Fibroblast of mammary gland (primary cell): ENCODE data around the gene DOCK4.

Experiments used
- DNase-seq: peaks from one replicate; pipeline ENCODE4 v3.0.0-alpha.2; 2010; ENCODE audit warnings: low read depth
- H3K4me3 ChIP-seq: 2 replicates; pipeline ENCODE4 v1.5.1; 2011; ENCODE audit warnings: low read depth, mild to moderate bottlenecking, low read length, moderate library complexity; ENCODE audit not compliant: control insufficient read depth
- TF ChIP-seq, protein P1 (sequence below): conservative IDR thresholded peaks from 2 replicates; pipeline ENCODE4 v1.5.1; 2011; ENCODE audit warnings: low read depth, low read length, inconsistent platforms; ENCODE audit not compliant: control insufficient read depth, insufficient read depth

The DOCK4 gene

DNA sequence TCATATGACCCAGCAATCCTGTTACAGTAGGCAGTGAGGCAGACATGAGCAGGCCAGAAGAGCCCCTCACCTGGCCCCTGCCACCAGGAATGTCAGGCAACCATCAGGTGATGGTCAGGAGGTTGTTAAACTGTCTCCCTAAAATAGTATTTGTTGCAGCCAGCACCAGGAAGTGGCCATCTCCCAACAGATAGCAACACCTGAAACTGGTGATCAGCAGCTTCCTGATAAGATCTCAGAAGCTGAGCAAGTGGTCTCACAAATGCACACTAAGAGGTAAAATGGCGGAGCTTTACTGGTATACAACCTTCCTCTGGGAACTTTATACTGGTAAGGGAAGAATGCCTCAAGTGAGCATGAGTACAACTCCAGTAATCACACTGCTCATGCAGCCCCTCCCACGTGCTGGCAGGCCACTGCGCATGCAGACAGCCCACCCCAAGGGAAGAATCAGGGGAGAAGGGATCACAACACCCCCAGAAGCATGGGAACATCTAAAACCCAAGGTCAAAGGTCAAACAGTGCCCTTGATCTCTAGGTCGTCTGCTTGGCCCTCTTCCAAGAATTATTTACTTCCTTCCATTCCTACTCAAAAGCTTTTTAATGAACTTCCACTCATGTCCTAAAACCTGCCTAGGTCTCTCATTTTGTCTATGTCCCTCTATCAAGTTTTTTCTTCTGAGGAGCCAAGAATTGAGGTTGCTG lies 133.5 kb downstream of the DOCK4 start:
- DNase-seq: no peak
- TF ChIP-seq, protein P1, sequence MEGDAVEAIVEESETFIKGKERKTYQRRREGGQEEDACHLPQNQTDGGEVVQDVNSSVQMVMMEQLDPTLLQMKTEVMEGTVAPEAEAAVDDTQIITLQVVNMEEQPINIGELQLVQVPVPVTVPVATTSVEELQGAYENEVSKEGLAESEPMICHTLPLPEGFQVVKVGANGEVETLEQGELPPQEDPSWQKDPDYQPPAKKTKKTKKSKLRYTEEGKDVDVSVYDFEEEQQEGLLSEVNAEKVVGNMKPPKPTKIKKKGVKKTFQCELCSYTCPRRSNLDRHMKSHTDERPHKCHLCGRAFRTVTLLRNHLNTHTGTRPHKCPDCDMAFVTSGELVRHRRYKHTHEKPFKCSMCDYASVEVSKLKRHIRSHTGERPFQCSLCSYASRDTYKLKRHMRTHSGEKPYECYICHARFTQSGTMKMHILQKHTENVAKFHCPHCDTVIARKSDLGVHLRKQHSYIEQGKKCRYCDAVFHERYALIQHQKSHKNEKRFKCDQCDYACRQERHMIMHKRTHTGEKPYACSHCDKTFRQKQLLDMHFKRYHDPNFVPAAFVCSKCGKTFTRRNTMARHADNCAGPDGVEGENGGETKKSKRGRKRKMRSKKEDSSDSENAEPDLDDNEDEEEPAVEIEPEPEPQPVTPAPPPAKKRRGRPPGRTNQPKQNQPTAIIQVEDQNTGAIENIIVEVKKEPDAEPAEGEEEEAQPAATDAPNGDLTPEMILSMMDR: no peak
- H3K4me3 ChIP-seq: no peak overlapping the region

DNA sequence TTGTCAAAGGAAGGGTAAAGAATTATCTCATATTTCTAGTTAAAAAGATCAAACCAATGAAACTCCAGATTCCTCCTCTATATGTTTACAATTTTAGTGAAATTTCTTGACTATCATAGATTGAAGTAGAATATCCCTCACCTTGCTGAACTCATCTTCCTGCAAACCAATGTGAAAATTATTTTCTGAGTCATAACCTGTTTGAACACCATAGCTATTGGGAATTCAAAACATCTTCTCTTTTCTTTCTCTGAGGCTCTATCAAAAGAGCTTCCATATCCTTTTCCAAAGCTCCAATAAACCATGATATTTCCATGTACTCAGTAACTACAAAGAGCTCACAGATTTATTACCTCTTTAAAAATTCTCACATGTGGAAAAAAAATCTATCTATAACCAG lies 134.3 kb downstream of the DOCK4 start:
- H3K4me3 ChIP-seq: no peak overlapping the region
- DNase-seq: no peak
- TF ChIP-seq, protein P1: no peak

DNA sequence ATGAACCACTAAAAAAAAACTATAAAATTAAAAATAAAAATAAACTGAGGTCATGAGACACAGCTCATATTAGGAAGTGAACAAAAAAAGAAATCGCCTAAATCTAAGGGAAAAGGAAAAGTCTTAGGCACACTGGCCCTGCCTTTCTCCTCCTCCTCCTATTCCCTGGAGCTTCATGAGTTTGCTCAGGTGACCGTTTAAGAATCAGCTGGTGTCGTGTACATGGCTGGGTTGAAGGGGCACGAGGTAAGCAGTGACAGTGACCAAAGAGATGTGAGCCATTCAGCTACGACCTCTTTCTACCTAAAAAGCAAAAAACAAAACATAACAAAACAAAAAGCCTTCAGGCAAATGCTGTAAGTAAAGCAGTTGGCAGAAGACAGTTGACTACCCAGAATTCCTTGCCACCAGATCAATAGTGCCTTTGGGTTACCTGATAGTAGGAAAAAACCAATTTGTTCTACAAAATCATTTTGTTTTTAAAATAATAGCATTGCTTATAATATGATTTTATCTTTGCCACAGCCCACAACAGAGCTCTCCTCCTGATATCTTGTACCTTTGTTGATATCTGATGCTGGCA lies 135.4 kb downstream of the DOCK4 start:
- no peak overlapping the region for H3K4me3 ChIP-seq
- TF ChIP-seq, protein P1: no peak
- no peak for DNase-seq

DNA sequence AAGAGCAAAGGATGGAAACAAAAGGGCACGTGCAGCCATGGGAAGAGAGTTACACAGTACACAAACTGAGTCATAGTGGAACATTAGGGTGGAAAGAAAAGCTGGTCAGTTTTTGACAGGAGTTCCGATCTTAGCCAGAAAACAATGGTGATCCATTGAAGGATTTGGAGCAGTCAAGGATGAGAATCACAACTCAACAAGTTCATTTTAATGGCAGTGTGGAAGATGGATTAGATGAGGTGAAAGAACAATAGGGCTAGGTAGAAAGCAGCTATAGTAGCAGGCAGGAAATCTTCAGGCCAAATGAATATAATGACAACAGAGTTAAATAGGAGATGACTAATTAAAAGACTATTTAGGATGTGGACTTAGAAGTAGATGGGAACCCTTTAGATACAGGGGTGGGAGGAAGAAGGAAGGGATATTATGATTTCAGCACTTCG lies 136.3 kb downstream of the DOCK4 start:
- peak; percentile 33 for DNase-seq
- TF ChIP-seq, protein P1: no peak
- H3K4me3 ChIP-seq: no peak overlapping the region

DNA sequence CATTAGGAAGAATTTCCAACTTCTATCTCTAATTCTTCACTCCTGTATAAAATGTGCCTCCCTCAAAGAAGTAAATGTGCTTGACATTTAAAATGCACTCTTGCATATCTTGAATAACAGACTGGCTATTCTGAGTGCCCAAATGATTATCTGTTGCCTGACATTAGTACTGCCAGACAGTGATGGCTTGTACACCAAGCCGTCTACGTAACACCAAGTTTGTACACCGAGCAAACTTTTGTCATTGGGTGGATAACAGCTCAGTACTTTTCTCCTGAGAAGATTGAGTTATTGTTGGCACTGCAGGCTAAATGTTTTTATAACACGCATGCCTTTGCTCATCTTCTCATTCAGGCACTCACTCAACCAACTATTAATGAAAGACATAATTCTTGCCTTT lies 137.2 kb downstream of the DOCK4 start:
- TF ChIP-seq, protein P1: no peak
- no peak overlapping the region for H3K4me3 ChIP-seq
- no peak for DNase-seq

DNA sequence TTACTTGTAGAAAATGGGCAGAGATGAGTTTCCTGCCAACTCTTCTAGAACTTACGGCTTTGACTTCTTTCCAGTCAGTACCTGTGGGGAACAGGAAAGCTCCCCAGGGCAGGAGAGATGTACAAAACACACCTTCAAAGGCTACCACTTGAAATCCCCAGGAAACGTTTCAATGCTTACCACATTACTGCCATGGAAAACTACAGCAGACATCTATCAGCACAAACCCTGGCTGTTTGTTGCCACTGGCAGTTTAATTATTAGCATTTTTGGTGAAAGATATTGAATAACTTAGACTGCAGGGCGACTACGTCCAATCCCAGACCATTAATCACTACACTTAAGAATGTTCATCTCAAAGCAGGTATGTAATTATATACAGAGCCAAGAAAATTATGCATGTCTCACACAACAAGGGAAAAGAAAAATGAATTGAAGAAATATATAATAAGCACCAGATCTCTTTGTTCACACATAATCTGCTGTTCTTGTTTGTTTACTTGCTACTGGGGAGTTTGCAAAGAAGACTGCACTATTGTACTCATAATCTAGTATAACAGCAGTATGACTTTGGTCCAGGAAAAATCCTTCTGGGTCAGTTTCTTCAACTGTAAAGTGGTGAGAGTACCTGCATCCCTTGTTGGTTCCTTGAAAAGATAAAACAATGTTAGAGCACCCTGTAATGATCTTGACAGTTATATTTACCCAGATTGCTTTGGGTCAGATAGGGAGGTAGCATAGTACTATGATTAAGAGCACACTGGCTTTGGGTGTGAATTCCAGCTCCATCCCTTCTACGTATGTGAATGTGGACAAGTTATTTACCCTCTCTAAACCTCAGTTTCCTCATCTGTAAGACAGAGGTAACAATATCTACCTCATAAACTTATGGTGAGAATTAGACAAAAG lies 138.3 kb downstream of the DOCK4 start:
- TF ChIP-seq, protein P1: no peak
- no peak for DNase-seq

More for the DNA sequence above, 138.3 kb downstream of the DOCK4 start:
- no peak overlapping the region for H3K4me3 ChIP-seq
